Esophagus muscularis mucosa (tissue), 3 donors: ENCODE measurements around the gene FBN1.

Experiments used
- CTCF ChIP-seq, 3 experiments: fragments of 200-600 bp in 2 of 3; fragments of 450-650 bp in 1 of 3; sonication (generic) in 2 of 3; IDR thresholded peaks; one replicate each; pipeline ENCODE4 v1.5.1; 2017 to 2019; ENCODE audit warnings: antibody characterized with exemption in 3 of 3, mild to moderate bottlenecking in 2 of 3, moderate library complexity in 1 of 3
- EP300 ChIP-seq: sonication (generic); formaldehyde crosslinking; IDR thresholded peaks from one replicate; pipeline ENCODE4 v1.6.1; 2017; ENCODE audit warnings: antibody characterized with exemption

DNA sequence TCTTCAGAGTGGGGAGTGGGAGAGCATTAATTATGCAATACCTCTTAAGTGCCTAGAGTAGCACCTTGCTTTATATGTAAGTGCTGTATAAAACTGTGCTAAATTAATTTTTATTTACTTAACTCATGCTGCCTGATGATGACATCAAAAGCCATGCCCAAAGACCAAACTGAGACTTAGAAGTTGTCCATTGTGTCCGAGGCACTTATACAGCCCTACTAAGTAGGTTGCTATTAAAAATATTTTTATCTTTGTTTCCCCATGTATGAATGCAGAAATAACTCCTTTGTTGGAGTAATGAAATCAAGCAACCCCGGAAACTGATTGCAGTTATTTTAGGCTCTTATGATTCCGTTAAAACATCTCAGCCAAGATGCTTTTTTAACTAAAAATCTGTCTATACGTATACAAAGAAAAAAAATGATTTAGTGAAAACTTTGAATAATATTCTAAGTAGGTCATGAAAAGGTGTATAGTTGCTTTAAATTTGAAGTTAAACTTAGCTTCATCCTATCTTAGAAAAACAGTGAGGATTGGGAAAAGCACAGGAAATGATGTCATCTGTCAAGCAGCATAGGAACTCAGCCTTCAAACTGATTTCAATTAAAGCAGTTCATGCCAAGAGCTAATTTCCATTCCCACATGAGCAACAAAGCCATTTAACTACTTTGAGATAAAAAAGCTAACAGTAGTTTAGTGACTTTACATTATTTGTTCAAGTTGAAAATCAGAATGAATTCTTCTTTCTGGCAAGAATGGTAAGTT, 43.0 kb downstream of the FBN1 start:
- TF ChIP-seq CTCF (IDR thresholded peaks at IDR 0.05) (no peak), EP300 (no peak)
